ENCODE measurements around the gene MCTP1. TPM values are rescaled to one million over a fixed set of nuclear protein-coding genes. Genes with fewer than 3 reads are reported as not detected.

MCTP1 gene
- total RNA-seq, 1 donor from 2014 or later, result 7.8 TPM

- no peaks in the 10 kb centered on the region for H3K4me1 ChIP-seq
- no peak for DNase-seq
- TF ChIP-seq CTCF (IDR thresholded peaks at IDR 0.05; ENCODE audit: borderline replicate concordance), result no peak
- intact Hi-C loops (cut with micrococcal nuclease), result no loop called here
- H3K27me3 ChIP-seq (ENCODE audit: low read depth), result no peaks in the 10 kb centered on the region
- H3K4me3 ChIP-seq, result no peak overlapping the region
- no peaks in the 10 kb centered on the region for H3K9me3 ChIP-seq (replicated peaks)
- no peak overlapping the region for H3K27ac ChIP-seq (replicated peaks)
- H3K36me3 ChIP-seq, result no peaks in the 10 kb centered on the region
Measured at GRCh38 chr5:94779684-94780083, 505.2 kb downstream of the MCTP1 start.

- H3K4me1 ChIP-seq, result no peaks in the 10 kb centered on the region
- no peak for TF ChIP-seq CTCF (IDR thresholded peaks at IDR 0.05; ENCODE audit: borderline replicate concordance)
- H3K36me3 ChIP-seq, result no peaks in the 10 kb centered on the region
- H3K27ac ChIP-seq (replicated peaks), result no peak overlapping the region
- intact Hi-C loops (cut with micrococcal nuclease), result no loop called here
- no peak for DNase-seq
- no peaks in the 10 kb centered on the region for H3K9me3 ChIP-seq (replicated peaks)
- no peaks in the 10 kb centered on the region for H3K27me3 ChIP-seq (ENCODE audit: low read depth)
- no peak overlapping the region for H3K4me3 ChIP-seq
Measured at GRCh38 chr5:94778732-94779131, 506.2 kb downstream of the MCTP1 start.

- Histone ChIP-seq H3K4me3 (no peak overlapping the region), H3K9me3 (replicated peaks) (no peaks in the 10 kb centered on the region), H3K4me1 (no peaks in the 10 kb centered on the region), H3K36me3 (no peaks in the 10 kb centered on the region), H3K27ac (replicated peaks) (no peak overlapping the region), H3K27me3 (ENCODE audit: low read depth) (no peaks in the 10 kb centered on the region)
- no peak for TF ChIP-seq CTCF (IDR thresholded peaks at IDR 0.05; ENCODE audit: borderline replicate concordance)
- intact Hi-C loops (cut with micrococcal nuclease), result no loop called here
- DNase-seq, result no peak
Measured at GRCh38 chr5:94778299-94778698, 506.6 kb downstream of the MCTP1 start.

GRCh38 chr5:94777056-94777880 lies 507.6 kb downstream of the MCTP1 start:
- no peak overlapping the region for H3K27ac ChIP-seq (replicated peaks)
- TF ChIP-seq CTCF (IDR thresholded peaks at IDR 0.05; ENCODE audit: borderline replicate concordance), result no peak
- no peaks in the 10 kb centered on the region for H3K27me3 ChIP-seq (ENCODE audit: low read depth)
- H3K9me3 ChIP-seq (replicated peaks), result no peaks in the 10 kb centered on the region
- no peaks in the 10 kb centered on the region for H3K36me3 ChIP-seq
- H3K4me1 ChIP-seq, result no peaks in the 10 kb centered on the region
- DNase-seq, result no peak
- intact Hi-C loops (cut with micrococcal nuclease), result no loop called here
- no peak overlapping the region for H3K4me3 ChIP-seq

GRCh38 chr5:94776167-94776566 lies 508.7 kb downstream of the MCTP1 start:
- intact Hi-C loops (cut with micrococcal nuclease), result no loop called here
- no peaks in the 10 kb centered on the region for H3K9me3 ChIP-seq (replicated peaks)

More at GRCh38 chr5:94776167-94776566, 508.7 kb downstream of the MCTP1 start:
- Histone ChIP-seq H3K27ac (replicated peaks) (no peak overlapping the region), H3K36me3 (no peaks in the 10 kb centered on the region), H3K27me3 (ENCODE audit: low read depth) (no peaks in the 10 kb centered on the region), H3K4me1 (no peaks in the 10 kb centered on the region), H3K4me3 (no peak overlapping the region)
- no peak for TF ChIP-seq CTCF (IDR thresholded peaks at IDR 0.05; ENCODE audit: borderline replicate concordance)
- no peak for DNase-seq

All from left ventricle myocardium inferior (tissue), 1 donor.